Psoas muscle (tissue), 8 donors: ENCODE data around the gene OR52K2. TPM values are rescaled to one million over a fixed set of nuclear protein-coding genes. Genes with fewer than 3 reads are reported as not detected.

Experiments used
- ATAC-seq, 4 donors: fragments of 200-7000 bp; cut with Tn5 transposase; one replicate each; pipeline ENCODE4 v1.9.1; 2020; ENCODE audit warnings: moderate library complexity in 3 of 4, mild to moderate bottlenecking in 2 of 4
- DNase-seq, 2 donors: peaks; one replicate each; pipeline ENCODE4 v3.0.0-alpha.2; 2020
- H3K27ac ChIP-seq: fragments of 200-600 bp; one replicate; pipeline ENCODE4 v1.8.0; 2022
- H3K27me3 ChIP-seq, 3 donors: fragments of 200-600 bp in 1 of 3; one replicate each; pipeline versions ENCODE4 v1.6.1 to v1.8.0; 2013 to 2022; ENCODE audit warnings: low read length in 2 of 3, mild to moderate bottlenecking in 2 of 3, moderate library complexity in 1 of 3; ENCODE audit not compliant: insufficient read depth in 3 of 3
- H3K36me3 ChIP-seq, 2 donors: fragments of 200-600 bp in 1 of 2; one replicate each; pipeline versions ENCODE4 v1.6.1 to v1.8.0; 2013 to 2022; ENCODE audit warnings: low read depth in 1 of 2, mild to moderate bottlenecking in 1 of 2, moderate library complexity in 1 of 2; ENCODE audit not compliant: insufficient read depth in 1 of 2
- H3K4me1 ChIP-seq: fragments of 200-600 bp; one replicate; pipeline ENCODE4 v1.8.0; 2022
- H3K4me3 ChIP-seq: fragments of 200-600 bp; one replicate; pipeline ENCODE4 v1.8.0; 2022; ENCODE audit warnings: mild to moderate bottlenecking
- H3K9me3 ChIP-seq: fragments of 200-600 bp; one replicate; pipeline ENCODE4 v1.8.0; 2022
- CTCF ChIP-seq: fragments of 200-600 bp; IDR thresholded peaks from one replicate; pipeline ENCODE4 v1.8.0; 2022; ENCODE audit warnings: antibody characterized with exemption
- WGBS, 3 donors: extraction: QIAGEN DNeasy Blood & Tissue Kit; methylation state at CpG; one replicate each; pipeline versions ENCODE4 v1.1.6 to v1.1.7; 2013; 5-methylcytosine and 5-hydroxymethylcytosine counted together
- intact Hi-C, 2 donors: fragments of 100-400 bp; cut with DNase I; formaldehyde crosslinking; loops; one replicate each; pipeline versions ENCODE4 v1.11.0 to v1.14.2; 2022
- polyA plus RNA-seq, 3 donors: library from polyadenylated mRNA; stranded (reverse); fragments of 200-250 nt; gene quantifications; one replicate each; pipeline ENCODE4 v1.2.3, GENCODE V29; 2013
- total RNA-seq, 4 donors: library from RNA; stranded (reverse); fragmentation: NEBNext Ultra II Directional in 2 of 4; extraction: Animal tissue kit (Norgen Biotek cat#: 25700) in 2 of 4; gene quantifications; one replicate each; pipeline versions ENCODE4 v1.2.1 to v1.2.4, GENCODE V29; 2021 to 2023
- donor health status: healthy with polysubstance abuse.
- donor health status: DM: no; HTN: no; CAD: no; lungs with moderate emphysema.
- donor health status: Bipolar disorder and iron deficiency.
- donor health status: healthy.
- donor health status: DM: yes; HTN: yes; CAD: no.
- donor health status: DM: no; HTN: no; CAD: no.
- donor health status: DM: no; HTN: no; CAD: no.
- donor health status: DM: yes; HTN: yes; CAD: no.

OR52K2 gene
- total and polyA plus RNA-seq, 7 donors = not detected

GRCh38 chr11:4495487-4495886 lies 46.4 kb downstream of the OR52K2 start:
- Histone ChIP-seq H3K4me1 (no peaks in the 10 kb centered on the region), H3K9me3 (no peaks in the 10 kb centered on the region), H3K27me3 (peaks cover 0 to 9% (median 2%) of the 10 kb centered on the region in 3 donors), H3K27ac (no peak overlapping the region), H3K36me3 (no peaks in the 10 kb centered on the region), H3K4me3 (no peak overlapping the region)
- no peak for ATAC-seq
- no peak for TF ChIP-seq CTCF
- 37 to 42% (median 42%) methylated on average over 7 of the region's 7 CpGs for WGBS, 3 donors
- intact Hi-C loops = no loop called here
- DNase-seq = no peak

GRCh38 chr11:4495986-4496385 lies 46.9 kb downstream of the OR52K2 start:
- Histone ChIP-seq H3K4me3 (no peak overlapping the region), H3K27me3 (peaks cover 0 to 9% (median 2%) of the 10 kb centered on the region in 3 donors), H3K4me1 (no peaks in the 10 kb centered on the region), H3K36me3 (no peaks in the 10 kb centered on the region), H3K27ac (no peak overlapping the region), H3K9me3 (no peaks in the 10 kb centered on the region)
- WGBS, 3 donors = 50 to 57% (median 53%) methylated on average over 6 of the region's 6 CpGs
- no peak for TF ChIP-seq CTCF
- DNase-seq (no peak), ATAC-seq (no peak)
- intact Hi-C loops = no loop called here

GRCh38 chr11:4496557-4497248 lies 47.6 kb downstream of the OR52K2 start:
- Histone ChIP-seq H3K9me3 (no peaks in the 10 kb centered on the region), H3K4me3 (no peak overlapping the region), H3K4me1 (no peaks in the 10 kb centered on the region), H3K27me3 (peaks cover 0 to 9% (median 2%) of the 10 kb centered on the region in 3 donors), H3K27ac (no peak overlapping the region), H3K36me3 (no peaks in the 10 kb centered on the region)
- DNase-seq = no peak
- TF ChIP-seq CTCF = no peak
- intact Hi-C loops = no loop called here
- ATAC-seq = no peak
- 57 to 64% (median 61%) methylated on average over 15 of the region's 15 CpGs for WGBS, 3 donors

Other genes starting within 250 kb of the OR52K2 start
- gene OR52B4, start 80.9 kb upstream of the OR52K2 start, total RNA-seq = not detected
- not detected for gene OR52B4, start 80.9 kb upstream of the OR52K2 start, polyA plus RNA-seq
- gene TRIM21, start 55.6 kb upstream of the OR52K2 start, total RNA-seq = 1 to 10 TPM; 2.6 to 7.5 (median 4.5) TPM
- gene TRIM21, start 55.6 kb upstream of the OR52K2 start, polyA plus RNA-seq = 1 to 10 TPM; 3.8 to 6.8 (median 4.6) TPM
- gene OR52K1, start 33.4 kb downstream of the OR52K2 start, total RNA-seq = not detected
- gene OR52K1, start 33.4 kb downstream of the OR52K2 start, polyA plus RNA-seq = not detected
- not detected for gene OR52M1, start 95.9 kb downstream of the OR52K2 start, total RNA-seq
- gene OR52M1, start 95.9 kb downstream of the OR52K2 start, polyA plus RNA-seq = not detected
- not detected for gene OR52I2, start 132.4 kb downstream of the OR52K2 start, total RNA-seq
- gene OR52I2, start 132.4 kb downstream of the OR52K2 start, polyA plus RNA-seq = not detected
- gene OR52I1, start 144.7 kb downstream of the OR52K2 start, total RNA-seq = not detected
- not detected for gene OR52I1, start 144.7 kb downstream of the OR52K2 start, polyA plus RNA-seq
- gene TRIM68, start 158.9 kb downstream of the OR52K2 start, total RNA-seq = 10 to 100 TPM in 1 of 4 donors, 1 to 10 TPM in 3; 4.9 to 11.0 (median 7.1) TPM
- 10 to 100 TPM in 1 of 3 donors, 1 to 10 TPM in 2; 3.7 to 12.5 (median 4.2) TPM for gene TRIM68, start 158.9 kb downstream of the OR52K2 start, polyA plus RNA-seq
- not detected for gene OR51D1, start 188.2 kb downstream of the OR52K2 start, total RNA-seq
- gene OR51D1, start 188.2 kb downstream of the OR52K2 start, polyA plus RNA-seq = not detected
- gene OR51E1, start 194.7 kb downstream of the OR52K2 start, total RNA-seq = 1 to 10 TPM in 1 of 4 donors, under 1 TPM in 3; 0.61 to 2.1 (median 0.70) TPM
- gene OR51E1, start 194.7 kb downstream of the OR52K2 start, polyA plus RNA-seq = 1 to 10 TPM in 1 of 3 donors, under 1 TPM in 2; 0.77 to 1.3 (median 0.94) TPM
- under 1 TPM in 3 of 4 donors, not detected in 1; 0.10 to 0.19 (median 0.19) TPM for gene OR51E2, start 248.6 kb downstream of the OR52K2 start, total RNA-seq
- gene OR51E2, start 248.6 kb downstream of the OR52K2 start, polyA plus RNA-seq = under 1 TPM in 2 of 3 donors, not detected in 1; 0.21 to 0.23 TPM